HepG2 (cell line): ENCODE results near the gene CAP2. TPM values are rescaled to one million over a fixed set of nuclear protein-coding genes. Genes with fewer than 3 reads are reported as not detected.

Experiments used
- ATAC-seq: fragments of 200-7000 bp; cut with Tn5 transposase; 3 replicates; pipeline ENCODE4 v1.9.1; 2020; ENCODE audit warnings: mild to moderate bottlenecking, moderate library complexity
- BruUV-seq: library from RNA; stranded (reverse); fragments of 400-500 nt; replicated peaks from 2 replicates; lab custom pipeline; 2021; lab: Mats Ljungman, UMichigan
- CTCF ChIA-PET: fragments of 300-600 bp; formaldehyde crosslinking; extraction: SDS; loops from one replicate; lab custom pipeline; 2021; ENCODE audit warnings: low total read pairs, inconsistent platforms, low intra/inter-chr PET ratio; lab: Yijun Ruan, JAX
- POLR2A ChIA-PET: fragments of 350-600 bp; sonication (Branson Sonifier 250); formaldehyde crosslinking; loops from one replicate; lab custom pipeline; 2020; ENCODE audit warnings: antibody characterized with exemption, inconsistent platforms; lab: Yijun Ruan, JAX
- DNase-seq: peaks from one replicate; pipeline ENCODE4 v3.0.0-alpha.2; 2015; ENCODE audit warnings: low spot score
- FAIRE-seq: peaks from 3 replicates; lab custom pipeline; 2011; peaks lifted over from hg19 to GRCh38; lab: Jason Lieb, UNC
- H2AFZ ChIP-seq: one replicate; pipeline ENCODE4 v1.6.1; 2011; ENCODE audit warnings: low read length, inconsistent platforms
- H3K27ac ChIP-seq: fragments of 300-600 bp; 3 replicates; pipeline ENCODE4 v1.8.0; 2011; ENCODE audit warnings: mixed run types, mild to moderate bottlenecking, mixed read lengths, low read length, inconsistent platforms; ENCODE audit not compliant: insufficient read depth; ENCODE audit errors: extremely low read length
- H3K27me3 ChIP-seq, 2 experiments: fragments of 200-600 bp in 1 of 2; 2 replicates in 1 of 2; 3 replicates in 1 of 2; pipeline versions ENCODE4 v1.6.0 to v1.8.0; 2011; ENCODE audit warnings: low read length in 2 of 2, mild to moderate bottlenecking in 2 of 2, moderate library complexity in 2 of 2, inconsistent platforms in 1 of 2; ENCODE audit not compliant: insufficient read depth in 2 of 2, control insufficient read depth in 1 of 2
- H3K36me3 ChIP-seq, 2 experiments: fragments of 200-600 bp in 1 of 2; replicated peaks in 1 of 2; 2 replicates in 1 of 2; 3 replicates in 1 of 2; pipeline versions ENCODE4 v1.5.1 to v1.8.0; 2011; ENCODE audit warnings: low read length in 2 of 2, inconsistent platforms in 1 of 2; ENCODE audit not compliant: insufficient read depth in 2 of 2, control insufficient read depth in 1 of 2
- H3K4me1 ChIP-seq: 2 replicates; pipeline ENCODE4 v1.5.1; 2012; ENCODE audit warnings: low read length, inconsistent platforms; ENCODE audit not compliant: insufficient read depth
- H3K4me2 ChIP-seq: 2 replicates; pipeline ENCODE4 v1.6.0; 2011; ENCODE audit warnings: low read depth, low read length, inconsistent platforms
- H3K4me3 ChIP-seq, 3 experiments: fragments of 200-600 bp in 1 of 3; sonication (generic), shearing (Covaris generic) in 1 of 3; replicated peaks in 1 of 3; 2 replicates each; pipeline ENCODE4 v1.5.1; 2011 to 2016; ENCODE audit warnings: low read length in 3 of 3, inconsistent platforms in 2 of 3, low read depth in 2 of 3, mild to moderate bottlenecking in 2 of 3, control low read depth in 1 of 3, mixed read lengths in 1 of 3; ENCODE audit not compliant: insufficient read depth in 1 of 3
- H3K79me2 ChIP-seq: one replicate; pipeline ENCODE4 v1.6.1; 2011; ENCODE audit warnings: low read length, inconsistent platforms; ENCODE audit not compliant: insufficient read depth
- H3K9ac ChIP-seq: 2 replicates; pipeline ENCODE4 v1.6.0; 2011; ENCODE audit warnings: mild to moderate bottlenecking, low read depth, low read length, inconsistent platforms; ENCODE audit not compliant: insufficient read depth
- H3K9me3 ChIP-seq: 2 replicates; pipeline ENCODE4 v1.5.1; 2012; ENCODE audit warnings: mild to moderate bottlenecking, low read length
- H4K20me1 ChIP-seq: 2 replicates; pipeline ENCODE4 v1.6.0; 2011; ENCODE audit warnings: inconsistent platforms, mild to moderate bottlenecking, low read length, moderate library complexity; ENCODE audit not compliant: insufficient read depth
- BORCS8-MEF2B ChIP-seq: sonication (generic); formaldehyde crosslinking; IDR thresholded peaks from 2 replicates; pipeline ENCODE4 v1.8.0; 2022; ENCODE audit warnings: mild to moderate bottlenecking, missing genetic modification reagents
- BRD4 ChIP-seq: sonication (generic); formaldehyde crosslinking; IDR thresholded peaks from 2 replicates; pipeline ENCODE4 v1.4.0; 2020; ENCODE audit warnings: missing genetic modification reagents
- DMAP1 ChIP-seq: IDR thresholded peaks from 2 replicates; pipeline ENCODE4 v1.6.1; 2016
- FOXC1 ChIP-seq: sonication (generic); formaldehyde crosslinking; IDR thresholded peaks from 2 replicates; pipeline ENCODE4 v1.8.0; 2022; ENCODE audit warnings: mild to moderate bottlenecking, missing genetic modification reagents, borderline replicate concordance
- GFI1 ChIP-seq: sonication (generic); formaldehyde crosslinking; IDR thresholded peaks from 2 replicates; pipeline ENCODE4 v1.5.0; 2020; ENCODE audit warnings: missing genetic modification reagents, mild to moderate bottlenecking, borderline replicate concordance
- JUNB ChIP-seq: sonication (generic); formaldehyde crosslinking; IDR thresholded peaks from 2 replicates; pipeline ENCODE4 v1.8.0; 2022; ENCODE audit warnings: missing genetic modification reagents, mild to moderate bottlenecking, borderline replicate concordance
- MAFG ChIP-seq: sonication (generic); formaldehyde crosslinking; IDR thresholded peaks from 2 replicates; pipeline ENCODE4 v1.5.1; 2020; ENCODE audit warnings: mild to moderate bottlenecking, missing genetic modification reagents
- NFIB ChIP-seq: sonication (generic); formaldehyde crosslinking; IDR thresholded peaks from 2 replicates; pipeline ENCODE4 v1.9.0; 2021; ENCODE audit warnings: missing genetic modification reagents, mild to moderate bottlenecking, borderline replicate concordance
- RBM39 ChIP-seq: fragments of 200-400 bp; formaldehyde crosslinking; IDR thresholded peaks from one replicate; pipeline ENCODE4 v1.6.1; 2018; ENCODE audit warnings: antibody characterized with exemption, mild to moderate bottlenecking, low read depth, low read length; ENCODE audit not compliant: poor library complexity, severe bottlenecking
- SETDB1 ChIP-seq: sonication (generic); formaldehyde crosslinking; IDR thresholded peaks from 2 replicates; pipeline ENCODE4 v1.5.1; 2020; ENCODE audit warnings: missing genetic modification reagents, mild to moderate bottlenecking, borderline replicate concordance
- SIX1 ChIP-seq: sonication (generic); formaldehyde crosslinking; IDR thresholded peaks from 2 replicates; pipeline ENCODE4 v1.4.0; 2020; ENCODE audit warnings: missing genetic modification reagents, borderline replicate concordance
- SP2 ChIP-seq: sonication (generic); formaldehyde crosslinking; IDR thresholded peaks from 2 replicates; pipeline ENCODE4 v1.5.1; 2020; ENCODE audit warnings: mild to moderate bottlenecking, missing genetic modification reagents
- THRA ChIP-seq: sonication (generic); formaldehyde crosslinking; IDR thresholded peaks from 2 replicates; pipeline ENCODE4 v1.4.0; 2020; ENCODE audit warnings: missing genetic modification reagents, borderline replicate concordance
- ZBTB1 ChIP-seq: sonication (generic); formaldehyde crosslinking; IDR thresholded peaks from 2 replicates; pipeline ENCODE4 v1.4.0; 2020; ENCODE audit warnings: missing genetic modification reagents, borderline replicate concordance
- ZNF138 ChIP-seq: sonication (generic); formaldehyde crosslinking; IDR thresholded peaks from 2 replicates; pipeline ENCODE4 v1.5.0; 2020; ENCODE audit warnings: mild to moderate bottlenecking, low read depth, missing genetic modification reagents
- ZNF33B ChIP-seq: sonication (generic); formaldehyde crosslinking; IDR thresholded peaks from 2 replicates; pipeline ENCODE4 v1.5.1; 2020; ENCODE audit warnings: mild to moderate bottlenecking, missing genetic modification reagents
- ZXDC ChIP-seq: sonication (generic); formaldehyde crosslinking; IDR thresholded peaks from 2 replicates; pipeline ENCODE4 v1.5.0; 2020; ENCODE audit warnings: mild to moderate bottlenecking, missing genetic modification reagents
- whole genome bisulfite sequencing: methylation state at CpG from one replicate; pipeline ENCODE4 v1.1.6; 2017; ENCODE audit warnings: low lambda C conversion rate; 5-methylcytosine and 5-hydroxymethylcytosine counted together
- in situ Hi-C: cut with HindIII; loops from 2 replicates; pipeline ENCODE4 v1.10.0; 2017; ENCODE audit warnings: low pct_unique_long_range_greater_than_20kb; ENCODE audit not compliant: extremely low pct_ligation_motif_present
- intact Hi-C: fragments of 100-400 bp; cut with micrococcal nuclease; formaldehyde crosslinking; loops from one replicate; pipeline ENCODE4 v1.10.0; 2022; ENCODE audit not compliant: unreplicated experiment
- polyA plus RNA-seq, 8 experiments: library from polyadenylated mRNA; depleted of rRNA in 3 of 8; stranded (reverse) in 7 of 8; unstranded in 1 of 8; fragments of >200 nt; fragmentation: Illumina TruSeq in 4 of 8; extraction: Trizol in 4 of 8; gene quantifications; 2 replicates each; pipeline versions ENCODE4 v1.2.1 to v1.2.3, GENCODE V29; 2011 to 2016; ENCODE audit warnings: low read depth in 4 of 8, missing spikeins in 1 of 8, mixed read lengths in 1 of 8; ENCODE audit not compliant: insufficient read depth in 1 of 8
- total RNA-seq, 5 experiments: library from RNA; depleted of rRNA; stranded (reverse); fragments of >200 nt; fragmentation: Illumina TruSeq; extraction: Trizol; gene quantifications; 2 replicates each; pipeline ENCODE4 v1.2.3, GENCODE V29; 2016; ENCODE audit warnings: low read depth in 1 of 5

The CAP2 gene
- total and polyA plus RNA-seq, 2 of the 13 experiments (the other 11 are each of a cell fraction or from before 2014, with no cell fraction given), result 7.9 to 53.1 TPM

- TF ChIP-seq SIX1 (CRISPR knock-in tag), result no peak
- TF ChIP-seq ZBTB1 (CRISPR knock-in tag), result no peak
- no peak for TF ChIP-seq MAFG (CRISPR knock-in tag)
- no peak for TF ChIP-seq NFIB (CRISPR knock-in tag)
- TF ChIP-seq ZXDC (CRISPR knock-in tag), result no peak
- TF ChIP-seq ZNF33B (CRISPR knock-in tag), result no peak
- no peak for TF ChIP-seq BRD4 (CRISPR knock-in tag)
- TF ChIP-seq, all 625 proteins: peak for 0
These were observed 82.3 kb downstream of the CAP2 start (continued) for GRCh38 chr6:17475606-17476244.

- FAIRE-seq (no peak), ATAC-seq (no peak), DNase-seq (no peak)
- H3K79me2 ChIP-seq, result no peaks in the 10 kb centered on the region
- ChIA-PET POLR2A (no interaction called here), CTCF (no interaction called here)
- TF ChIP-seq BORCS8-MEF2B (CRISPR knock-in tag), result no peak
- no peak for TF ChIP-seq SP2 (CRISPR knock-in tag)
- no peak for TF ChIP-seq SETDB1 (CRISPR knock-in tag)
- TF ChIP-seq THRA (CRISPR knock-in tag), result no peak
- no peak for TF ChIP-seq FOXC1
- no peak for TF ChIP-seq DMAP1
- no peak for TF ChIP-seq ZNF138 (CRISPR knock-in tag)
- no peak for TF ChIP-seq JUNB (CRISPR knock-in tag)
- no peak for TF ChIP-seq RBM39
- no peak for TF ChIP-seq GFI1
- WGBS, result 88% methylated on average over 4 of the region's 4 CpGs
- H3K36me3 ChIP-seq, result no peaks in the 10 kb centered on the region
- H3K9ac ChIP-seq, result no peak overlapping the region
- no peaks in the 10 kb centered on the region for H3K27me3 ChIP-seq
- no peaks in the 10 kb centered on the region for H4K20me1 ChIP-seq
- intact Hi-C loops (no loop called here), in situ Hi-C loops (no loop called here)
- H3K9me3 ChIP-seq, result no peaks in the 10 kb centered on the region
- H3K4me1 ChIP-seq, result no peaks in the 10 kb centered on the region
- no TSS peak for BruUV-seq
- H2AFZ ChIP-seq, result no peak overlapping the region
- H3K4me2 ChIP-seq, result no peak overlapping the region
- no peak overlapping the region for H3K4me3 ChIP-seq
- no peak overlapping the region for H3K27ac ChIP-seq
These were observed 83.1 kb downstream of the CAP2 start for GRCh38 chr6:17476511-17476910.
